ENCODE measurements around the gene DLG2.

The DLG2 gene

DNA sequence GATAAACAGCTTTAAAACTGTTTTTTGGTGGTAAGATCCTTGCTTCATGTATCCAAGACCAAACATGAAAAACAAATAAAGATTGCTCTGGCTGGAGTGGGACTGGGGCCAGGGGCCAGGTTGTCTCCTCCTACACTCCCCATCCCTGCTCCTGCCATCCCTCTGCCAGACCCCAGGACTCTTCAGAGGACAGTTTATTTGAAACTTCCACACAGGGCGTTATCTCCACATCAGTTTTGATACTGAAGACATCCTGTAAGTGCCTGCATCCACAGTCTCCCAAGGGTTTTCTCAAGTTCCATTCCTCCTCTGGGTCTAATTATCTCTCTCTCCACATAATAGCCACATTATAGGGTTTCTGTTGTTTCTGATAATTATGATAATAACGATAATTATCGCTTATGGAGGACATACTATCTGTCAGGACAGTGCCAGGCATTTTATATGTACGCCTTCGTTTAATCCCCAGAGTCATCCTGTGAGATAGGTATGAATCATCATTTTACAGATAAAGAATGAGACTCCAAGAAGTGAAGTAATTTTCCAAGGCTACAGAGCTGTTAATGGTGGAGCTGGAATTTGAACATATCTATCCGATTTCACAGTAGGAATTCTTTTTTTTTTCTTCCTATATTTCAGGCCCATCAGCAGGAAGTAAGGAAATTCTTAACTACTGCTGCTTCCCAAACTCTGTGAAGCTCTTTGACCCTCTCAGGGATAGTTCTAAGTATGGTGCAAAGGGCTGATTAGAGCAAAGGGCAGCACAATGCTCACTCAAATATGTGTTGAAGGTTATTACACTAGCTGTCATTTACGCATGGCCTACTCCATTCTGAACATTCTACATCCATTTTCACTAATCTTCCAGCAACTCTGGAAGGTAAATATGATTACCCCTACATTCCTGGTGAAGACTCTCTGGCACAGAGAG lies 1852.9 kb downstream of the DLG2 start:
- H3K27me3 Mint-ChIP-seq (ENCODE audit: low read depth): no peaks in the 10 kb centered on the region
- H3K4me3 Mint-ChIP-seq: no peak overlapping the region
- H3K36me3 Mint-ChIP-seq (ENCODE audit: low read depth): no peaks in the 10 kb centered on the region
- no peaks in the 10 kb centered on the region for H3K4me1 Mint-ChIP-seq
- TF ChIP-seq CTCF (IDR thresholded peaks at IDR 0.05; ENCODE audit: unreplicated experiment in 3 of 3): no peak
- H3K9me3 Mint-ChIP-seq: no peaks in the 10 kb centered on the region
- no peak overlapping the region for H3K27ac Mint-ChIP-seq

DNA sequence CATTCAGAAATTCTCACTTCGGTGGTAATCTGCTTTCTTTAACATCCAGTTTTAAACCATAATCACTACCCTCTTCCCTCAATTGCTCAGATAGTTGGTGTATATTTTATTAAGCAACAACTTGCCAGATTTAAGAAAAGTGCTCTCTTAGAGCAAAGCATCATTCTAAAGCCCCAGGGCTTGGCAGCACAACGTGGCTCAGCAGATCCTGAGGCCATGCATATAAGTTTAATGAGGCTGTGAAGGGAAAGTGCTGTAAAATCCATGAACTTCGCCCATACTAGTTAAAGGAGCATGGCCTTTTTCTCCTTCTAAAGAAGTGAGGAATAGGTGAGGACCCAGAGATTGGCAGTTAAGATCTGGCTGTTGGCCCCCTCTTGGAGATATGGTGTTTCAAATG lies 1858.7 kb downstream of the DLG2 start:
- H3K9me3 Mint-ChIP-seq: no peaks in the 10 kb centered on the region
- no peaks in the 10 kb centered on the region for H3K4me1 Mint-ChIP-seq
- TF ChIP-seq CTCF (IDR thresholded peaks at IDR 0.05; ENCODE audit: unreplicated experiment in 3 of 3): no peak
- H3K4me3 Mint-ChIP-seq: no peak overlapping the region
- H3K36me3 Mint-ChIP-seq (ENCODE audit: low read depth): no peaks in the 10 kb centered on the region
- no peaks in the 10 kb centered on the region for H3K27me3 Mint-ChIP-seq (ENCODE audit: low read depth)
- H3K27ac Mint-ChIP-seq: no peak overlapping the region

DNA sequence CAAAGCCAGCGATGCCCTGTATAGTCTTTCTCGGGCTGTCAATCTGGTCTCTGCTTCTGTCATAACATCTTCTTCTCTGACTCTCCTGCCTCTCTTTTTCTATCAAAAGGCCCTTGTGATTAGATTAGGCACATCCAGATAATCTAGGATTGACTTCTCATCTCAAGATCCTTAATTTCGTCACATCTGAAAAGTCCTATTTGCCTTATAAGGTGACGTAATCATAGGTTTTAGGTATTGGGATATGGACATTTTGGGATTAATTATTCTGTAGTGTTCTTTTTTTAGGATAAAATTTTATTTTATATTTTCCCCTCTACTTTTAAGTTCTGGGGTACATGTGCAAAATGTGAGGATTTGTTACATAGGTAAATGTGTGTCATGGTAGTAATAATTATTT lies 1860.2 kb downstream of the DLG2 start:
- no peaks in the 10 kb centered on the region for H3K4me1 Mint-ChIP-seq
- H3K27me3 Mint-ChIP-seq (ENCODE audit: low read depth): no peaks in the 10 kb centered on the region
- no peak for TF ChIP-seq CTCF (IDR thresholded peaks at IDR 0.05; ENCODE audit: unreplicated experiment in 3 of 3)
- H3K9me3 Mint-ChIP-seq: no peaks in the 10 kb centered on the region
- H3K36me3 Mint-ChIP-seq (ENCODE audit: low read depth): no peaks in the 10 kb centered on the region
- no peak overlapping the region for H3K4me3 Mint-ChIP-seq
- H3K27ac Mint-ChIP-seq: no peak overlapping the region

DNA sequence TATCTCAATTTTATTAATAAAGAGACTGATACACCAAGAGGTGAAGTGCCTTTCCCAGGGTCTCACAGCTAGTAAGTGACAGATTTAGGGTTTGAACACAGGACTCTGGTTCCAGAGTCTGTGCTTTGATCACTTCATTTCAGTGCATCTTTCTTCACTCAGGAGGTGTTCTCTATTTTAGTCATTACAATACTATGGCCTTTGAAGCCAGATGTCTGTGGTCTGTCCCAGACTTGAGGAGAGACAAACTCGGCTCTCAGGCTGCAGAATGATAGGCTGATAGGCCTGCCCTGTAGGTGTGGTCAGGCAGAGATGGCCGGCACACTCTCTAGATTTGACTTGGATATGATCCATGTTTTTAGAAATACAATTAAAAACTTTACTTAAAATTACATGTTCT lies 1862.5 kb downstream of the DLG2 start:
- Mint-ChIP-seq H3K36me3 (ENCODE audit: low read depth) (no peaks in the 10 kb centered on the region), H3K9me3 (no peaks in the 10 kb centered on the region), H3K4me3 (no peak overlapping the region), H3K27ac (no peak overlapping the region), H3K4me1 (no peaks in the 10 kb centered on the region), H3K27me3 (ENCODE audit: low read depth) (no peaks in the 10 kb centered on the region)
- TF ChIP-seq CTCF (IDR thresholded peaks at IDR 0.05; ENCODE audit: unreplicated experiment in 3 of 3): no peak

DNA sequence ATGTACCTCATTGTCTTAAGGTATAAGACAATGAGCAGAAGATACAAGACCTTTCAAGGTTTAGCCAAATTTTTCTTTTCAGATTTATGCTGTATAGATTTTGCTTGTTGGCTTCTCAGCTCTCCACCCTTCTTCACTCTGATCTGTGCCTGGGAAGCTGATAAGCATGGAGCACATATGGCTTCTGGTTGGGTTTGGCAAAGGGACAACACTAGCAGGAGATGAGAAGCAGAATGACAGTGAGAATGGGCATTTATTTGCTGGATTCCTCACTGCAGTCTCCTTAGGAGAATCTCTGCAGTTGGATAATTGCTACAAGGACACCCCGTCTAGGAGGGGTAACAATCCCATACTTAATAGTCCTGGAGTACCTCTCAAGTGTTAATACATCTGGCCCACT lies 1866.2 kb downstream of the DLG2 start:
- Mint-ChIP-seq H3K27ac (no peak overlapping the region), H3K9me3 (no peaks in the 10 kb centered on the region), H3K4me3 (no peak overlapping the region), H3K36me3 (ENCODE audit: low read depth) (no peaks in the 10 kb centered on the region), H3K27me3 (ENCODE audit: low read depth) (no peaks in the 10 kb centered on the region), H3K4me1 (no peaks in the 10 kb centered on the region)
- TF ChIP-seq CTCF (IDR thresholded peaks at IDR 0.05; ENCODE audit: unreplicated experiment in 3 of 3): no peak

GRCh38 chr11:83759148-83759547 lies 1868.0 kb downstream of the DLG2 start:
- no peaks in the 10 kb centered on the region for H3K9me3 Mint-ChIP-seq
- H3K4me1 Mint-ChIP-seq: no peaks in the 10 kb centered on the region
- H3K36me3 Mint-ChIP-seq (ENCODE audit: low read depth): no peaks in the 10 kb centered on the region
- no peaks in the 10 kb centered on the region for H3K27me3 Mint-ChIP-seq (ENCODE audit: low read depth)
- H3K27ac Mint-ChIP-seq: no peak overlapping the region
- no peak for TF ChIP-seq CTCF (IDR thresholded peaks at IDR 0.05; ENCODE audit: unreplicated experiment in 3 of 3)
- no peak overlapping the region for H3K4me3 Mint-ChIP-seq

All from nephron (organoid).